ENCODE measurements around the gene AK4. TPM values are rescaled to one million over a fixed set of nuclear protein-coding genes. Genes with fewer than 3 reads are reported as not detected.

AK4 gene
- total and polyA plus RNA-seq, 7 donors, result 9.7 to 74.1 (median 37.8) TPM

- Histone ChIP-seq H3K27ac (no peak overlapping the region), H3K27me3 (no peaks in the 10 kb centered on the region), H3K4me1 (peaks cover 0 to 13% (median 3%) of the 10 kb centered on the region in 4 donors), H3K36me3 (no peaks in the 10 kb centered on the region), H3K4me3 (no peak overlapping the region), H3K9me3 (no peaks in the 10 kb centered on the region)
- intact Hi-C loops (cut with DNase I), result no loop called here
- 49 to 60% methylated on average over 6 of the region's 6 CpGs for WGBS, 2 donors
- no peak for DNase-seq
- TF ChIP-seq CTCF (IDR thresholded peaks at IDR 0.05) (peak; percentile 32 to 62 (median 56)), POLR2AphosphoS5 (IDR thresholded peaks at IDR 0.05) (no peak), EP300 (IDR thresholded peaks at IDR 0.05) (no peak), POLR2A (IDR thresholded peaks at IDR 0.05) (no peak)
Observed at GRCh38 chr1:65209005-65209885, 61.2 kb downstream of the AK4 start.

- Histone ChIP-seq H3K9me3 (no peaks in the 10 kb centered on the region), H3K4me3 (no peak overlapping the region), H3K27me3 (no peaks in the 10 kb centered on the region), H3K27ac (no peak overlapping the region), H3K4me1 (peaks cover 0 to 13% (median 3%) of the 10 kb centered on the region in 4 donors), H3K36me3 (no peaks in the 10 kb centered on the region)
- WGBS, 2 donors, result 94 to 98% methylated on average over 5 of the region's 5 CpGs
- no peak for TF ChIP-seq EP300 (IDR thresholded peaks at IDR 0.05)
- no peak for TF ChIP-seq CTCF (IDR thresholded peaks at IDR 0.05)
- TF ChIP-seq POLR2A (IDR thresholded peaks at IDR 0.05), result no peak
- TF ChIP-seq POLR2AphosphoS5 (IDR thresholded peaks at IDR 0.05), result no peak
- DNase-seq, result no peak
- intact Hi-C loops (cut with DNase I), result loop anchor here (5.0 kb wide), 2 partner anchors 63 to 148 kb away; partner anchors contain the start of gene AK4
Observed at GRCh38 chr1:65210325-65210724, 62.3 kb downstream of the AK4 start.

DNA sequence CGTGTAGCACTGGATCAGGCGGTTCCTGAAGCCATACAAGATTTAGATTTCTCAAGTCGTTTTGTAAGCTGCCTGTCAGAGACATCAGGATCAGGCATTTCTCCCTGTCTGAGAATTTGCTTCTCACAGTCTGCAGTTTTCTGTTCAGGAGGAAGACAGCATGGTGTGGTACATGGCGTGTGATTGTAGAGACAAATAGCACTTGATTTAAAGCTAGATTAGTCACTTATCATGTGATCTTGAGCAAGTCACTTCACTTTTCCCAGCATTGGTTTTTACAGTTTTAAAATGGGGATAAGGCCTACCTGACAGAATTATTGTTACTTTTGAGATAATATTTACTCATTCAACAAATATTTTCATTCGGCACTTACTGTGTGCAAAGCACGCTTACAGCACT is 63.3 kb downstream of the AK4 start:
- intact Hi-C loops (cut with DNase I), result loop anchor here (5.0 kb wide), 2 partner anchors 64 to 149 kb away; partner anchors contain the start of gene AK4
- no peak for DNase-seq

GRCh38 chr1:65213271-65214023 is 65.4 kb downstream of the AK4 start:
- H3K4me3 ChIP-seq, result no peak overlapping the region
- TF ChIP-seq POLR2A (IDR thresholded peaks at IDR 0.05) (no peak), CTCF (IDR thresholded peaks at IDR 0.05) (no peak), EP300 (IDR thresholded peaks at IDR 0.05) (no peak), POLR2AphosphoS5 (IDR thresholded peaks at IDR 0.05) (no peak)
- intact Hi-C loops (cut with DNase I), result loop anchor here (5.0 kb wide), 2 partner anchors 66 to 151 kb away; partner anchors contain the start of gene AK4
- no peaks in the 10 kb centered on the region for H3K9me3 ChIP-seq
- peaks cover 0 to 12% (median 6%) of the 10 kb centered on the region in 4 donors for H3K4me1 ChIP-seq
- no peak overlapping the region for H3K27ac ChIP-seq
- WGBS, 2 donors, result 71 to 74% methylated on average over 5 of the region's 5 CpGs
- DNase-seq, result no peak
- H3K36me3 ChIP-seq, result no peaks in the 10 kb centered on the region
- no peaks in the 10 kb centered on the region for H3K27me3 ChIP-seq

More for the DNA sequence above, 63.3 kb downstream of the AK4 start:
- Histone ChIP-seq H3K4me3 (no peak overlapping the region), H3K27me3 (no peaks in the 10 kb centered on the region), H3K4me1 (peaks cover 0 to 13% (median 6%) of the 10 kb centered on the region in 4 donors), H3K27ac (no peak overlapping the region), H3K9me3 (no peaks in the 10 kb centered on the region), H3K36me3 (no peaks in the 10 kb centered on the region)
- no peak for TF ChIP-seq CTCF (IDR thresholded peaks at IDR 0.05)
- no peak for TF ChIP-seq POLR2A (IDR thresholded peaks at IDR 0.05)
- no peak for TF ChIP-seq POLR2AphosphoS5 (IDR thresholded peaks at IDR 0.05)
- no peak for TF ChIP-seq EP300 (IDR thresholded peaks at IDR 0.05)
- 92% methylated on average over 6 of the region's 6 CpGs for WGBS, 2 donors
